Suprapubic skin (tissue), 4 donors: ENCODE data around the gene SOX6.

ENCODE experiments used
- EP300 ChIP-seq: sonication (generic); formaldehyde crosslinking; IDR thresholded peaks from one replicate; pipeline ENCODE4 v1.6.1; 2017; ENCODE audit warnings: antibody characterized with exemption
- POLR2A ChIP-seq, 2 donors: fragments of 450-650 bp; IDR thresholded peaks; one replicate each; pipeline ENCODE4 v1.6.1; 2017; ENCODE audit warnings: antibody characterized with exemption in 2 of 2, mild to moderate bottlenecking in 2 of 2, moderate library complexity in 2 of 2
- POLR2AphosphoS5 ChIP-seq, 3 donors: sonication (generic); formaldehyde crosslinking; IDR thresholded peaks; one replicate each; pipeline ENCODE4 v1.6.1; 2017; ENCODE audit warnings: antibody characterized with exemption in 3 of 3
- TF ChIP-seq, protein P1 (sequence below), 2 donors: fragments of 200-600 bp in 1 of 2; fragments of 450-650 bp in 1 of 2; sonication (generic) in 1 of 2; IDR thresholded peaks; one replicate each; pipeline ENCODE4 v1.5.1; 2016 to 2019; ENCODE audit warnings: antibody characterized with exemption in 2 of 2, mild to moderate bottlenecking in 1 of 2, moderate library complexity in 1 of 2

DNA sequence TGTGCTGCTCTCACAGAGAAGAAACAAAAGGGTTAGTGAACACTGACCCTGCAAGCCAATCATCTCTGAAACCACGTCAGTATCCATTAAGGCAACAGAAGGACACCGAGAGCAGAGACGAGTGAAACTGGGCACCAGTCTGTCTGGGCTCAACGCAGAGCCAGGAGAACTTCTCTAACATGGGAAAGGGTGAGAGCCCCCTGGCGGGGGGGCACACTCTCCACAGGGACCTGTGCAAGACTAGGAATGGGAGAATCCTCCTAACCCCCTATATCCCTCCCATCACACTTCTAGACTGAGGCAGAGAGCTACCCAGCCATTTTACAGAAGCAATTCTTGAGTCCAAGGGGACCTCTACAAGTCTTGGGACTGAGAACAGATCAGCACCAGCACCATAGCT, 285.8 kb downstream of the SOX6 start:
- TF ChIP-seq, protein P1, sequence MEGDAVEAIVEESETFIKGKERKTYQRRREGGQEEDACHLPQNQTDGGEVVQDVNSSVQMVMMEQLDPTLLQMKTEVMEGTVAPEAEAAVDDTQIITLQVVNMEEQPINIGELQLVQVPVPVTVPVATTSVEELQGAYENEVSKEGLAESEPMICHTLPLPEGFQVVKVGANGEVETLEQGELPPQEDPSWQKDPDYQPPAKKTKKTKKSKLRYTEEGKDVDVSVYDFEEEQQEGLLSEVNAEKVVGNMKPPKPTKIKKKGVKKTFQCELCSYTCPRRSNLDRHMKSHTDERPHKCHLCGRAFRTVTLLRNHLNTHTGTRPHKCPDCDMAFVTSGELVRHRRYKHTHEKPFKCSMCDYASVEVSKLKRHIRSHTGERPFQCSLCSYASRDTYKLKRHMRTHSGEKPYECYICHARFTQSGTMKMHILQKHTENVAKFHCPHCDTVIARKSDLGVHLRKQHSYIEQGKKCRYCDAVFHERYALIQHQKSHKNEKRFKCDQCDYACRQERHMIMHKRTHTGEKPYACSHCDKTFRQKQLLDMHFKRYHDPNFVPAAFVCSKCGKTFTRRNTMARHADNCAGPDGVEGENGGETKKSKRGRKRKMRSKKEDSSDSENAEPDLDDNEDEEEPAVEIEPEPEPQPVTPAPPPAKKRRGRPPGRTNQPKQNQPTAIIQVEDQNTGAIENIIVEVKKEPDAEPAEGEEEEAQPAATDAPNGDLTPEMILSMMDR (IDR thresholded peaks at IDR 0.05) = no peak
- no peak for TF ChIP-seq EP300
- TF ChIP-seq POLR2A (IDR thresholded peaks at IDR 0.05) = no peak
- TF ChIP-seq POLR2AphosphoS5 (IDR thresholded peaks at IDR 0.05) = no peak
